Activated T-helper 1 cell treated with anti-CD3 and anti-CD28 coated beads, Interleukin-12 subunit alpha, Interleukin-12 subunit beta, Interleukin-2, Interleukin-4 antibody, amounts not matched to agents 30 ng/mL and 10 ng/mL and 1 ng/mL, durations not matched to agents 14 hours and 24 hours and 36 hours (primary cell): ENCODE data around the gene NLRP10. TPM values are rescaled to one million over a fixed set of nuclear protein-coding genes. Genes with fewer than 3 reads are reported as not detected.
"Not testable (repeated sequence)": the region's sequence is repeated elsewhere in the genome, so short reads cannot be mapped to it uniquely, and the experiment has no call there.

Source experiments
- DNase-seq: peaks from one replicate; pipeline ENCODE4 v3.0.0; 2021; ENCODE audit warnings: low spot score
- H3K27ac Mint-ChIP-seq: one replicate; pipeline ENCODE4 v1.8.0; 2021; ENCODE audit warnings: mild to moderate bottlenecking, mixed read lengths
- H3K27me3 Mint-ChIP-seq: one replicate; pipeline ENCODE4 v1.8.0; 2022; ENCODE audit warnings: mild to moderate bottlenecking, moderate library complexity, mixed read lengths; ENCODE audit not compliant: insufficient read depth
- H3K36me3 Mint-ChIP-seq: one replicate; pipeline ENCODE4 v1.8.0; 2021; ENCODE audit warnings: low read depth, mixed read lengths
- H3K4me1 Mint-ChIP-seq: one replicate; pipeline ENCODE4 v1.8.0; 2021; ENCODE audit warnings: low read depth, mixed read lengths
- H3K4me3 Mint-ChIP-seq: one replicate; pipeline ENCODE4 v1.8.0; 2021; ENCODE audit warnings: mild to moderate bottlenecking, moderate library complexity, mixed read lengths
- H3K9me3 Mint-ChIP-seq: one replicate; pipeline ENCODE4 v1.8.0; 2021; ENCODE audit warnings: mixed read lengths
- intact Hi-C: fragments of 100-400 bp; cut with micrococcal nuclease; formaldehyde crosslinking; loops from one replicate; pipeline ENCODE4 v1.15.1; 2024
- total RNA-seq: library from RNA; stranded (reverse); gene quantifications from 2 replicates; pipeline ENCODE4 v1.2.3, GENCODE V29; 2022

The NLRP10 gene
- total RNA-seq, 1 donor from 2014 or later: not detected

- Mint-ChIP-seq H3K9me3 (no peaks in the 10 kb centered on the region), H3K4me3 (no peak overlapping the region), H3K27ac (no peak overlapping the region), H3K4me1 (peaks cover 22% of the 10 kb centered on the region), H3K36me3 (peaks cover 65% of the 10 kb centered on the region), H3K27me3 (no peaks in the 10 kb centered on the region)
- no peak for DNase-seq
- intact Hi-C loops: no loop called here
Observed at GRCh38 chr11:7994581-7995278, 29.5 kb upstream of the NLRP10 start.

- peaks cover 39% of the 10 kb centered on the region for H3K4me1 Mint-ChIP-seq
- intact Hi-C loops: loop anchor here (1.0 to 10.0 kb wide), 10 partner anchors 32 to 1755 kb away; partner anchors contain the start of genes FHIP1B, ILK, PPFIBP2 and RRP8
- H3K27ac Mint-ChIP-seq: peak overlapping the region; percentile 93
- H3K9me3 Mint-ChIP-seq, DNase-seq, H3K27me3 Mint-ChIP-seq: not testable (repeated sequence)
- H3K36me3 Mint-ChIP-seq: peaks cover 20% of the 10 kb centered on the region
- peak overlapping the region; percentile 99 for H3K4me3 Mint-ChIP-seq
Observed at GRCh38 chr11:7987560-7987883, 22.3 kb upstream of the NLRP10 start.

- intact Hi-C loops: loop anchor here (1.0 to 10.0 kb wide), 10 partner anchors 32 to 1755 kb away; partner anchors contain the start of genes FHIP1B, ILK, PPFIBP2 and RRP8
- Mint-ChIP-seq H3K36me3 (peaks cover 18% of the 10 kb centered on the region), H3K27me3 (peaks cover 2% of the 10 kb centered on the region), H3K27ac (peak within 1 kb of the TSS; percentile 93), H3K4me1 (peaks cover 39% of the 10 kb centered on the region), H3K4me3 (peak within 1 kb of the TSS; percentile 99), H3K9me3 (no peaks in the 10 kb centered on the region)
- DNase-seq: peak; percentile 91
Observed at GRCh38 chr11:7986768-7987559, 21.7 kb upstream of the NLRP10 start, which contains the start of gene EIF3F. EIF3F (plus strand) TSS chr11:7987337; CDS start chr11:7987353, 16 bp downstream.

- Mint-ChIP-seq H3K27ac (no peak overlapping the region), H3K4me3 (no peak overlapping the region), H3K27me3 (peaks cover 2% of the 10 kb centered on the region), H3K9me3 (no peaks in the 10 kb centered on the region), H3K36me3 (peaks cover 3% of the 10 kb centered on the region), H3K4me1 (peaks cover 23% of the 10 kb centered on the region)
- intact Hi-C loops: loop anchor here (10.0 kb wide), 2 partner anchors 1379 to 1631 kb away; partner anchors contain the start of genes ILK and RRP8
- no peak for DNase-seq
Observed at GRCh38 chr11:7983832-7984590, 18.8 kb upstream of the NLRP10 start.

GRCh38 chr11:7982582-7983119, 17.4 kb upstream of the NLRP10 start:
- H3K36me3 Mint-ChIP-seq: no peaks in the 10 kb centered on the region
- H3K4me3 Mint-ChIP-seq: no peak overlapping the region
- H3K4me1 Mint-ChIP-seq: peaks cover 14% of the 10 kb centered on the region
- H3K9me3 Mint-ChIP-seq: no peaks in the 10 kb centered on the region
- intact Hi-C loops: loop anchor here (10.0 kb wide), 2 partner anchors 1378 to 1632 kb away; partner anchors contain the start of genes ILK and RRP8
- H3K27ac Mint-ChIP-seq: no peak overlapping the region
- DNase-seq: no peak
- H3K27me3 Mint-ChIP-seq: peaks cover 2% of the 10 kb centered on the region

- Mint-ChIP-seq H3K27ac (no peak overlapping the region), H3K9me3 (no peaks in the 10 kb centered on the region)
- intact Hi-C loops: loop anchor here (10.0 kb wide), 2 partner anchors 1377 to 1633 kb away; partner anchors contain the start of genes ILK and RRP8
Observed at GRCh38 chr11:7981619-7982157, 16.4 kb upstream of the NLRP10 start.

GRCh38 chr11:7977232-7977917, 12.1 kb upstream of the NLRP10 start:
- Mint-ChIP-seq H3K4me3 (no peak overlapping the region), H3K36me3 (no peaks in the 10 kb centered on the region), H3K9me3 (no peaks in the 10 kb centered on the region), H3K27me3 (no peaks in the 10 kb centered on the region), H3K4me1 (no peaks in the 10 kb centered on the region), H3K27ac (no peak overlapping the region)
- no peak for DNase-seq
- intact Hi-C loops: no loop called here

More at GRCh38 chr11:7981619-7982157, 16.4 kb upstream of the NLRP10 start:
- peaks cover 10% of the 10 kb centered on the region for H3K4me1 Mint-ChIP-seq
- no peaks in the 10 kb centered on the region for H3K36me3 Mint-ChIP-seq
- DNase-seq: no peak
- no peak overlapping the region for H3K4me3 Mint-ChIP-seq
- peaks cover 2% of the 10 kb centered on the region for H3K27me3 Mint-ChIP-seq

GRCh38 chr11:7974668-7975067, 9.4 kb upstream of the NLRP10 start:
- intact Hi-C loops: no loop called here
- no peak overlapping the region for H3K4me3 Mint-ChIP-seq
- H3K9me3 Mint-ChIP-seq: no peaks in the 10 kb centered on the region
- no peak overlapping the region for H3K27ac Mint-ChIP-seq
- H3K27me3 Mint-ChIP-seq: peaks cover 2% of the 10 kb centered on the region
- H3K4me1 Mint-ChIP-seq: no peaks in the 10 kb centered on the region
- no peak for DNase-seq
- no peaks in the 10 kb centered on the region for H3K36me3 Mint-ChIP-seq

- DNase-seq: no peak
- Mint-ChIP-seq H3K36me3 (no peaks in the 10 kb centered on the region), H3K9me3 (no peaks in the 10 kb centered on the region), H3K4me3 (no peak overlapping the region), H3K27ac (no peak overlapping the region), H3K27me3 (peaks cover 4% of the 10 kb centered on the region), H3K4me1 (no peaks in the 10 kb centered on the region)
- intact Hi-C loops: no loop called here
Observed at GRCh38 chr11:7973011-7973410, 7.8 kb upstream of the NLRP10 start.

GRCh38 chr11:7971846-7972245, 6.6 kb upstream of the NLRP10 start:
- Mint-ChIP-seq H3K4me3 (no peak overlapping the region), H3K9me3 (no peaks in the 10 kb centered on the region), H3K27ac (no peak overlapping the region), H3K27me3 (peaks cover 4% of the 10 kb centered on the region), H3K36me3 (no peaks in the 10 kb centered on the region), H3K4me1 (no peaks in the 10 kb centered on the region)
- DNase-seq: no peak
- intact Hi-C loops: no loop called here

GRCh38 chr11:7969756-7970646, 4.8 kb upstream of the NLRP10 start:
- Mint-ChIP-seq H3K27me3 (peaks cover 6% of the 10 kb centered on the region), H3K36me3 (no peaks in the 10 kb centered on the region), H3K9me3 (no peaks in the 10 kb centered on the region), H3K4me3 (no peak overlapping the region), H3K4me1 (no peaks in the 10 kb centered on the region), H3K27ac (no peak overlapping the region)
- intact Hi-C loops: no loop called here
- no peak for DNase-seq
